Measurements from ENCODE around the gene TMEM235. TPM values are rescaled to one million over a fixed set of nuclear protein-coding genes. Genes with fewer than 3 reads are reported as not detected.
"Not testable (repeated sequence)": the region's sequence is repeated elsewhere in the genome, so short reads cannot be mapped to it uniquely, and the experiment has no call there.

Gene TMEM235
- total RNA-seq, 1 donor = not detected

- peak; percentile 83 for DNase-seq (ENCODE audit: insufficient read length, low spot score, missing footprints)
- Histone ChIP-seq H3K27ac (ENCODE audit: low read depth, low read length) (no peak overlapping the region), H3K4me1 (ENCODE audit: insufficient read depth, low read length) (peaks cover 9% of the 10 kb centered on the region), H3K4me3 (ENCODE audit: insufficient read depth, low read length) (no peak overlapping the region), H3K27me3 (ENCODE audit: insufficient read depth, low read length) (peaks cover 6% of the 10 kb centered on the region), H3K36me3 (ENCODE audit: insufficient read depth, low read length) (no peaks in the 10 kb centered on the region), H3K9me3 (ENCODE audit: low read depth, low read length) (no peaks in the 10 kb centered on the region), H2AFZ (ENCODE audit: low read length) (no peak overlapping the region), H4K20me1 (ENCODE audit: insufficient read depth, low read length) (no peaks in the 10 kb centered on the region), H3K79me2 (ENCODE audit: insufficient read depth, low read length) (no peaks in the 10 kb centered on the region), H3K4me2 (ENCODE audit: insufficient read depth, low read length) (no peak overlapping the region)
- TF ChIP-seq CTCF (IDR thresholded peaks at IDR 0.05; ENCODE audit: extremely low read depth, low read depth, low read length) = no peak
These were observed 21.5 kb downstream of the TMEM235 start for GRCh38 chr17:78252701-78253635.

GRCh38 chr17:78253636-78253945 is 22.2 kb downstream of the TMEM235 start:
- H3K36me3 ChIP-seq (ENCODE audit: insufficient read depth, low read length); H3K9me3 ChIP-seq (ENCODE audit: low read depth, low read length); H3K79me2 ChIP-seq (ENCODE audit: insufficient read depth, low read length); H2AFZ ChIP-seq (ENCODE audit: low read length); H3K27ac ChIP-seq (ENCODE audit: low read depth, low read length); H3K4me1 ChIP-seq (ENCODE audit: insufficient read depth, low read length); H3K27me3 ChIP-seq (ENCODE audit: insufficient read depth, low read length); DNase-seq (ENCODE audit: insufficient read length, low spot score, missing footprints); H4K20me1 ChIP-seq (ENCODE audit: insufficient read depth, low read length): not testable (repeated sequence)
- Histone ChIP-seq H3K4me2 (ENCODE audit: insufficient read depth, low read length) (peak overlapping the region; percentile 89), H3K4me3 (ENCODE audit: insufficient read depth, low read length) (peak overlapping the region; percentile 94)

- H3K27me3 ChIP-seq (ENCODE audit: insufficient read depth, low read length) = peaks cover 6% of the 10 kb centered on the region
- H3K27ac ChIP-seq (ENCODE audit: low read depth, low read length) = peak overlapping the region; percentile 41
- H4K20me1 ChIP-seq (ENCODE audit: insufficient read depth, low read length) = no peaks in the 10 kb centered on the region
- DNase-seq (ENCODE audit: insufficient read length, low spot score, missing footprints) = peak; percentile 99
- TF ChIP-seq CTCF (IDR thresholded peaks at IDR 0.05; ENCODE audit: extremely low read depth, low read depth, low read length) = no peak
- peak overlapping the region; percentile 92 for H2AFZ ChIP-seq (ENCODE audit: low read length)
- peak overlapping the region; percentile 89 for H3K4me2 ChIP-seq (ENCODE audit: insufficient read depth, low read length)
- no peaks in the 10 kb centered on the region for H3K79me2 ChIP-seq (ENCODE audit: insufficient read depth, low read length)
- H3K4me3 ChIP-seq (ENCODE audit: insufficient read depth, low read length) = peak overlapping the region; percentile 94
- no peaks in the 10 kb centered on the region for H3K9me3 ChIP-seq (ENCODE audit: low read depth, low read length)
- peaks cover 9% of the 10 kb centered on the region for H3K4me1 ChIP-seq (ENCODE audit: insufficient read depth, low read length)
- no peaks in the 10 kb centered on the region for H3K36me3 ChIP-seq (ENCODE audit: insufficient read depth, low read length)
These were observed 22.7 kb downstream of the TMEM235 start for GRCh38 chr17:78253946-78254672.

- Histone ChIP-seq H3K9me3 (ENCODE audit: low read depth, low read length) (no peaks in the 10 kb centered on the region), H3K27ac (ENCODE audit: low read depth, low read length) (no peak overlapping the region), H3K36me3 (ENCODE audit: insufficient read depth, low read length) (no peaks in the 10 kb centered on the region), H3K4me3 (ENCODE audit: insufficient read depth, low read length) (no peak overlapping the region), H3K4me1 (ENCODE audit: insufficient read depth, low read length) (peaks cover 9% of the 10 kb centered on the region), H2AFZ (ENCODE audit: low read length) (no peak overlapping the region), H3K79me2 (ENCODE audit: insufficient read depth, low read length) (no peaks in the 10 kb centered on the region), H3K4me2 (ENCODE audit: insufficient read depth, low read length) (no peak overlapping the region), H3K27me3 (ENCODE audit: insufficient read depth, low read length) (peaks cover 2% of the 10 kb centered on the region), H4K20me1 (ENCODE audit: insufficient read depth, low read length) (no peaks in the 10 kb centered on the region)
- DNase-seq (ENCODE audit: insufficient read length, low spot score, missing footprints) = peak; percentile 54
- no peak for TF ChIP-seq CTCF (IDR thresholded peaks at IDR 0.05; ENCODE audit: extremely low read depth, low read depth, low read length)
These were observed 23.7 kb downstream of the TMEM235 start for GRCh38 chr17:78255029-78255656.
